A673 (cell line): ENCODE data around the gene DNM2. TPM values are rescaled to one million over a fixed set of nuclear protein-coding genes. Genes with fewer than 3 reads are reported as not detected.

Experiments
- BruUV-seq: library from RNA; stranded (reverse); fragments of 400-500 nt; replicated peaks from 2 replicates; lab custom pipeline; 2021; lab: Mats Ljungman, UMichigan
- CTCF ChIA-PET: fragments of 300-600 bp; sonication (Branson Sonifier 250); formaldehyde crosslinking; loops from one replicate; lab custom pipeline; 2022; ENCODE audit warnings: antibody characterized with exemption; lab: Charles Lee
- POLR2A ChIA-PET: fragments of 300-600 bp; sonication (Branson Sonifier 250); formaldehyde crosslinking; loops from one replicate; lab custom pipeline; 2022; ENCODE audit warnings: antibody characterized with exemption; ENCODE audit not compliant: low non-redundant PET; lab: Charles Lee
- DNase-seq: peaks from one replicate; pipeline ENCODE4 v3.0.0-alpha.2; 2015; ENCODE audit warnings: low spot score
- H3K27ac ChIP-seq: fragments of 200-600 bp; sonication (generic); 2 replicates; pipeline ENCODE4 v1.5.1; 2016; ENCODE audit warnings: mixed run types, low read depth, mild to moderate bottlenecking, mixed read lengths, antibody characterized with exemption, low read length; ENCODE audit not compliant: poor library complexity, severe bottlenecking
- H3K27me3 ChIP-seq: fragments of 200-600 bp; sonication (generic); replicated peaks from 2 replicates; pipeline ENCODE4 v1.6.1; 2017; ENCODE audit warnings: mixed run types, low read depth, mild to moderate bottlenecking, mixed read lengths, antibody characterized with exemption, low read length; ENCODE audit not compliant: insufficient read depth, poor library complexity
- H3K36me3 ChIP-seq: fragments of 200-600 bp; sonication (generic); 2 replicates; pipeline ENCODE4 v1.6.1; 2016; ENCODE audit warnings: mixed run types, mild to moderate bottlenecking, mixed read lengths, antibody characterized with exemption, low read length; ENCODE audit not compliant: insufficient read depth, poor library complexity, severe bottlenecking
- H3K4me1 ChIP-seq: fragments of 200-600 bp; sonication (generic); 2 replicates; pipeline ENCODE4 v1.6.1; 2017; ENCODE audit warnings: mixed run types, mild to moderate bottlenecking, mixed read lengths, antibody characterized with exemption, low read length; ENCODE audit not compliant: insufficient read depth, poor library complexity, severe bottlenecking
- H3K4me3 ChIP-seq: fragments of 200-600 bp; sonication (generic); 2 replicates; pipeline ENCODE4 v1.5.1; 2016; ENCODE audit warnings: low read depth, mixed run types, mild to moderate bottlenecking, mixed read lengths, low read length; ENCODE audit not compliant: poor library complexity, severe bottlenecking
- H3K9me3 ChIP-seq: fragments of 200-600 bp; sonication (generic); 2 replicates; pipeline ENCODE4 v1.6.1; 2016; ENCODE audit warnings: mixed run types, low read depth, mild to moderate bottlenecking, mixed read lengths, antibody characterized with exemption, low read length; ENCODE audit not compliant: poor library complexity, severe bottlenecking
- CTCF ChIP-seq: fragments of 300-800, 200-600 bp; sonication (generic); conservative IDR thresholded peaks from 2 replicates; pipeline ENCODE4 v1.5.1; 2017; ENCODE audit warnings: low read depth, mild to moderate bottlenecking, antibody characterized with exemption, low read length, moderate library complexity, mixed read lengths
- EZH2 ChIP-seq: fragments of 200-600 bp; sonication (generic); IDR thresholded peaks from 2 replicates; pipeline ENCODE4 v1.6.1; 2017; ENCODE audit warnings: borderline replicate concordance, low read depth, mild to moderate bottlenecking, mixed read lengths, antibody characterized with exemption, low read length; ENCODE audit not compliant: poor library complexity, severe bottlenecking
- intact Hi-C: fragments of 100-400 bp; cut with micrococcal nuclease; formaldehyde crosslinking; loops from one replicate; pipeline ENCODE4 v1.10.0; 2022; ENCODE audit not compliant: unreplicated experiment
- total RNA-seq: library from RNA; stranded (reverse); gene quantifications from 2 replicates; pipeline ENCODE4 v1.2.3, GENCODE V29; 2021

Gene DNM2
- total RNA-seq, 1 experiment from 2014 or later, result 143 TPM

GRCh38 chr19:10760273-10760944 is 42.5 kb downstream of the DNM2 start:
- no TSS peak for BruUV-seq
- intact Hi-C loops, result no loop called here
- ChIA-PET POLR2A (no interaction called here), CTCF (no interaction called here)
- TF ChIP-seq EZH2, result no peak
- no peak for TF ChIP-seq CTCF
- no peaks in the 10 kb centered on the region for H3K27me3 ChIP-seq
- H3K27ac ChIP-seq, result peak overlapping the region; percentile 47
- H3K9me3 ChIP-seq, result no peaks in the 10 kb centered on the region
- H3K4me1 ChIP-seq, result peaks cover 13% of the 10 kb centered on the region
- no peak overlapping the region for H3K4me3 ChIP-seq
- DNase-seq, result peak; percentile 92
- peaks cover 5% of the 10 kb centered on the region for H3K36me3 ChIP-seq

- Histone ChIP-seq H3K27me3 (no peaks in the 10 kb centered on the region), H3K9me3 (no peaks in the 10 kb centered on the region), H3K36me3 (peaks cover 5% of the 10 kb centered on the region), H3K4me1 (peaks cover 20% of the 10 kb centered on the region), H3K27ac (no peak overlapping the region), H3K4me3 (no peak overlapping the region)
- no peak for DNase-seq
- CTCF ChIA-PET, result no interaction called here
- BruUV-seq, result no TSS peak
- no peak for TF ChIP-seq EZH2
- no peak for TF ChIP-seq CTCF
- intact Hi-C loops, result no loop called here
- POLR2A ChIA-PET, result interaction anchor here (0.6 kb wide), 1 partner anchor 56 kb away, joined by 3 read pairs; no protein-coding TSS in a partner anchor
These were observed 43.8 kb downstream of the DNM2 start for GRCh38 chr19:10761443-10762250.

- H3K9me3 ChIP-seq, result no peaks in the 10 kb centered on the region
- no peak for TF ChIP-seq EZH2
- H3K4me1 ChIP-seq, result peaks cover 27% of the 10 kb centered on the region
- ChIA-PET POLR2A (no interaction called here), CTCF (no interaction called here)
- no TSS peak for BruUV-seq
- H3K36me3 ChIP-seq, result peaks cover 5% of the 10 kb centered on the region
- no peak overlapping the region for H3K27ac ChIP-seq
- H3K27me3 ChIP-seq, result no peaks in the 10 kb centered on the region
- H3K4me3 ChIP-seq, result no peak overlapping the region
- no peak for DNase-seq
- intact Hi-C loops, result no loop called here
These were observed 44.8 kb downstream of the DNM2 start for GRCh38 chr19:10762656-10763055.
